Endothelial cell of umbilical vein (primary cell): ENCODE data around the gene NCAPG.

ENCODE experiments used
- CTCF ChIP-seq, 2 donors: IDR thresholded peaks; 1 replicate in 1 of 2; 2 replicates in 1 of 2; pipeline ENCODE4 v1.5.1; 2011; ENCODE audit warnings: low read length in 2 of 2, mild to moderate bottlenecking in 2 of 2, moderate library complexity in 2 of 2, control low read depth in 1 of 2, inconsistent platforms in 1 of 2, low read depth in 1 of 2; ENCODE audit not compliant: insufficient read depth in 1 of 2; ENCODE audit errors: extremely low read depth in 1 of 2
- EZH2 ChIP-seq: IDR thresholded peaks from 2 replicates; pipeline ENCODE4 v1.6.1; 2012; ENCODE audit warnings: borderline replicate concordance, low read depth, mild to moderate bottlenecking, moderate library complexity, low read length, inconsistent platforms; ENCODE audit not compliant: severe bottlenecking
- GATA2 ChIP-seq: IDR thresholded peaks from 2 replicates; pipeline ENCODE4 v1.7.0; 2011; ENCODE audit warnings: low read depth, mild to moderate bottlenecking, moderate library complexity, mixed read lengths, low read length; ENCODE audit not compliant: insufficient read length, insufficient read depth
- JUN ChIP-seq: IDR thresholded peaks from 2 replicates; pipeline ENCODE4 v1.6.1; 2011; ENCODE audit warnings: borderline replicate concordance, low read depth; ENCODE audit not compliant: insufficient read length, insufficient read depth
- POLR2A ChIP-seq: IDR thresholded peaks from 2 replicates; pipeline ENCODE4 v1.6.1; 2012; ENCODE audit warnings: low read depth, mild to moderate bottlenecking, control low read depth, low read length

- TF ChIP-seq CTCF (IDR thresholded peaks at IDR 0.05; ENCODE audit: extremely low read depth in 1 of 2, insufficient read depth in 1 of 2, low read depth in 1 of 2, low read length in 2 of 2) (no peak), JUN (no peak), GATA2 (no peak), EZH2 (no peak), POLR2A (no peak)
These were observed 73.7 kb downstream of the NCAPG start for GRCh38 chr4:17884511-17884910.
